Measurements from ENCODE around the gene CSPG5.

CSPG5 gene

GRCh38 chr3:47612178-47612577 lies 33.5 kb upstream of the CSPG5 start:
- H3K27me3 ChIP-seq (ENCODE audit: insufficient read depth, poor library complexity, severe bottlenecking) = no peaks in the 10 kb centered on the region
- H3K4me3 ChIP-seq (replicated peaks; ENCODE audit: insufficient read depth, low read length) = no peak overlapping the region
- no peak overlapping the region for H3K27ac ChIP-seq (replicated peaks)
- TF ChIP-seq GABPA (IDR thresholded peaks at IDR 0.05; ENCODE audit: low read depth) (no peak), SPI1 (IDR thresholded peaks at IDR 0.05; ENCODE audit: borderline replicate concordance, low read depth) (no peak), REST (IDR thresholded peaks at IDR 0.05; ENCODE audit: insufficient replicate concordance, low read depth) (no peak), POLR2AphosphoS5 (IDR thresholded peaks at IDR 0.05; ENCODE audit: low read depth) (no peak), CTCF (IDR thresholded peaks at IDR 0.05; ENCODE audit: insufficient read depth, low read length) (no peak)
- no peak for DNase-seq (ENCODE audit: low read depth in 1 of 2, low spot score in 1 of 2)

GRCh38 chr3:47611576-47611975 lies 32.9 kb upstream of the CSPG5 start:
- H3K4me3 ChIP-seq (replicated peaks; ENCODE audit: insufficient read depth, low read length) = no peak overlapping the region
- H3K27ac ChIP-seq (replicated peaks) = no peak overlapping the region
- TF ChIP-seq GABPA (IDR thresholded peaks at IDR 0.05; ENCODE audit: low read depth) (no peak), SPI1 (IDR thresholded peaks at IDR 0.05; ENCODE audit: borderline replicate concordance, low read depth) (no peak), CTCF (IDR thresholded peaks at IDR 0.05; ENCODE audit: insufficient read depth, low read length) (no peak), REST (IDR thresholded peaks at IDR 0.05; ENCODE audit: insufficient replicate concordance, low read depth) (no peak), POLR2AphosphoS5 (IDR thresholded peaks at IDR 0.05; ENCODE audit: low read depth) (no peak)
- no peak for DNase-seq (ENCODE audit: low read depth in 1 of 2, low spot score in 1 of 2)
- no peaks in the 10 kb centered on the region for H3K27me3 ChIP-seq (ENCODE audit: insufficient read depth, poor library complexity, severe bottlenecking)

GRCh38 chr3:47610583-47610982 lies 31.9 kb upstream of the CSPG5 start:
- H3K4me3 ChIP-seq (replicated peaks; ENCODE audit: insufficient read depth, low read length) = no peak overlapping the region
- no peak for DNase-seq (ENCODE audit: low read depth in 1 of 2, low spot score in 1 of 2)
- no peak for TF ChIP-seq GABPA (IDR thresholded peaks at IDR 0.05; ENCODE audit: low read depth)
- no peak for TF ChIP-seq CTCF (IDR thresholded peaks at IDR 0.05; ENCODE audit: insufficient read depth, low read length)
- TF ChIP-seq REST (IDR thresholded peaks at IDR 0.05; ENCODE audit: insufficient replicate concordance, low read depth) = no peak
- no peak for TF ChIP-seq SPI1 (IDR thresholded peaks at IDR 0.05; ENCODE audit: borderline replicate concordance, low read depth)
- TF ChIP-seq POLR2AphosphoS5 (IDR thresholded peaks at IDR 0.05; ENCODE audit: low read depth) = no peak
- H3K27ac ChIP-seq (replicated peaks) = no peak overlapping the region
- no peaks in the 10 kb centered on the region for H3K27me3 ChIP-seq (ENCODE audit: insufficient read depth, poor library complexity, severe bottlenecking)

Data from HL-60 (cell line).